K562 treated with DMSO at 1 percent for 24 hours (cell line): ENCODE data around the gene SULT2B1. TPM values are rescaled to one million over a fixed set of nuclear protein-coding genes. Genes with fewer than 3 reads are reported as not detected.

Experiments
- total RNA-seq: library from RNA; unstranded; fragments of 300-600 nt; gene quantifications from 2 replicates; pipeline ENCODE4 v1.2.3, GENCODE V29; 2022; ENCODE audit warnings: low read depth; ENCODE audit not compliant: insufficient read depth

The SULT2B1 gene
- total RNA-seq = 1.4 and 2.1 TPM in 2 replicates

GRCh38 chr19:48551437-48552302, at the start of gene SULT2B1:
SULT2B1 (plus strand) TSS chr19:48552172; CDS start chr19:48552253, 81 bp downstream.

GRCh38 chr19:48511800-48512503, 40.0 kb upstream of the SULT2B1 start, which contains the start of gene LMTK3:
LMTK3 (minus strand) TSS chr19:48511835; CDS start chr19:48511576, 259 bp downstream.

GRCh38 chr19:48606463-48607358, 54.7 kb downstream of the SULT2B1 start, which contains the start of gene SPACA4:
SPACA4 (plus strand) TSS chr19:48606742; CDS start chr19:48606979, 237 bp downstream.

GRCh38 chr19:48614436-48615230, 62.7 kb downstream of the SULT2B1 start, which contains the start of gene FAM83E:
FAM83E (minus strand) TSS chr19:48615076; CDS start chr19:48613372, 1,704 bp downstream.

GRCh38 chr19:48618916-48619691, 67.1 kb downstream of the SULT2B1 start, which contains the start of the genes RPL18 and SPHK2:
RPL18 (minus strand) TSS chr19:48619178; CDS start chr19:48619143, 35 bp downstream.
SPHK2 (plus strand) TSS chr19:48619506; CDS start chr19:48620515, 1,009 bp downstream.

GRCh38 chr19:48636859-48637448, 85.0 kb downstream of the SULT2B1 start, which contains the start of gene DBP:
DBP (minus strand) TSS chr19:48637379; CDS start chr19:48636994, 385 bp downstream.

GRCh38 chr19:48646001-48646721, 94.2 kb downstream of the SULT2B1 start, which contains the start of gene CA11:
CA11 (minus strand) TSS chr19:48646187; CDS start chr19:48645632, 555 bp downstream.

Other genes starting within 250 kb of the SULT2B1 start
- gene EMP3, start 226.6 kb upstream of the SULT2B1 start, total RNA-seq = 288 and 289 TPM in 2 replicates
- 8.3 and 10.7 TPM in 2 replicates for gene TMEM143, start 188.2 kb upstream of the SULT2B1 start, total RNA-seq
- not detected in 2 replicates for gene SYNGR4, start 187.8 kb upstream of the SULT2B1 start, total RNA-seq
- gene KDELR1, start 160.6 kb upstream of the SULT2B1 start, total RNA-seq = 200 and 223 TPM in 2 replicates
- gene GRIN2D, start 158.5 kb upstream of the SULT2B1 start, total RNA-seq = 29.6 and 31.6 TPM in 2 replicates
- 23.9 and 24.2 TPM in 2 replicates for gene GRWD1, start 106.2 kb upstream of the SULT2B1 start, total RNA-seq
- 2.5 and 2.7 TPM in 2 replicates for gene KCNJ14, start 96.6 kb upstream of the SULT2B1 start, total RNA-seq
- gene CYTH2, start 82.8 kb upstream of the SULT2B1 start, total RNA-seq = 76.9 and 80.9 TPM in 2 replicates
- 12.2 and 15.6 TPM in 2 replicates for gene LMTK3, start 40.3 kb upstream of the SULT2B1 start, total RNA-seq
- gene SPACA4, start 54.6 kb downstream of the SULT2B1 start, total RNA-seq = not detected in 2 replicates
- 0.41 TPM in 1 of 2 replicates, not detected in the other for gene FAM83E, start 62.9 kb downstream of the SULT2B1 start, total RNA-seq
- gene RPL18, start 67.0 kb downstream of the SULT2B1 start, total RNA-seq = 5,284 and 5,688 TPM in 2 replicates
- 14.6 and 15.0 TPM in 2 replicates for gene SPHK2, start 67.3 kb downstream of the SULT2B1 start, total RNA-seq
- 17.2 and 17.8 TPM in 2 replicates for gene DBP, start 85.2 kb downstream of the SULT2B1 start, total RNA-seq
- 10.8 and 16.2 TPM in 2 replicates for gene CA11, start 94.0 kb downstream of the SULT2B1 start, total RNA-seq
- 0.58 and 1.2 TPM in 2 replicates for gene NTN5, start 120.8 kb downstream of the SULT2B1 start, total RNA-seq
- gene FUT2, start 143.8 kb downstream of the SULT2B1 start, total RNA-seq = 0.30 and 1.4 TPM in 2 replicates
- gene MAMSTR, start 167.6 kb downstream of the SULT2B1 start, total RNA-seq = 0.47 and 1.1 TPM in 2 replicates
- 10.2 and 11.7 TPM in 2 replicates for gene RASIP1, start 188.4 kb downstream of the SULT2B1 start, total RNA-seq
- gene IZUMO1, start 194.7 kb downstream of the SULT2B1 start, total RNA-seq = 0.65 TPM in 1 of 2 replicates, not detected in the other
- 8.7 and 9.8 TPM in 2 replicates for gene FUT1, start 200.5 kb downstream of the SULT2B1 start, total RNA-seq
- gene FGF21, start 203.4 kb downstream of the SULT2B1 start, total RNA-seq = 0.72 TPM in 1 of 2 replicates, not detected in the other